ENCODE results near the gene PLSCR5.

PLSCR5 gene

GRCh38 chr3:146550743-146551510 lies 54.2 kb downstream of the PLSCR5 start:
- DNase-seq (ENCODE audit: low spot score), result peak; percentile 37
- in situ Hi-C loops (cut with MboI; ENCODE audit: low pct_unique_long_range_greater_than_20kb, low sequenced_read_pairs, unreplicated experiment), result no loop called here
- TF ChIP-seq CTCF (IDR thresholded peaks at IDR 0.05; ENCODE audit: extremely low read depth, insufficient read depth, missing control alignments), result no peak

- no peak for DNase-seq (ENCODE audit: low spot score)
- in situ Hi-C loops (cut with MboI; ENCODE audit: low pct_unique_long_range_greater_than_20kb, low sequenced_read_pairs, unreplicated experiment), result no loop called here
- TF ChIP-seq CTCF (IDR thresholded peaks at IDR 0.05; ENCODE audit: extremely low read depth, insufficient read depth, missing control alignments), result no peak
Measured at GRCh38 chr3:146550070-146550615, 55.0 kb downstream of the PLSCR5 start.

GRCh38 chr3:146547235-146547835 lies 57.8 kb downstream of the PLSCR5 start:
- no peak for DNase-seq (ENCODE audit: low spot score)
- TF ChIP-seq CTCF (IDR thresholded peaks at IDR 0.05; ENCODE audit: extremely low read depth, insufficient read depth, missing control alignments), result no peak
- in situ Hi-C loops (cut with MboI; ENCODE audit: low pct_unique_long_range_greater_than_20kb, low sequenced_read_pairs, unreplicated experiment), result no loop called here

GRCh38 chr3:146546366-146546965 lies 58.7 kb downstream of the PLSCR5 start:
- DNase-seq (ENCODE audit: low spot score), result no peak
- TF ChIP-seq CTCF (IDR thresholded peaks at IDR 0.05; ENCODE audit: extremely low read depth, insufficient read depth, missing control alignments), result no peak
- in situ Hi-C loops (cut with MboI; ENCODE audit: low pct_unique_long_range_greater_than_20kb, low sequenced_read_pairs, unreplicated experiment), result no loop called here

GRCh38 chr3:146544929-146545528 lies 60.1 kb downstream of the PLSCR5 start:
- no peak for DNase-seq (ENCODE audit: low spot score)
- in situ Hi-C loops (cut with MboI; ENCODE audit: low pct_unique_long_range_greater_than_20kb, low sequenced_read_pairs, unreplicated experiment), result no loop called here
- no peak for TF ChIP-seq CTCF (IDR thresholded peaks at IDR 0.05; ENCODE audit: extremely low read depth, insufficient read depth, missing control alignments)
